HG02870 (cell line): ENCODE results near the gene FNDC3B.
A peak's percentile ranks its signal among the peaks of the same experiment; 100 is the strongest.
"Not testable (repeated sequence)": the region's sequence is repeated elsewhere in the genome, so short reads cannot be mapped to it uniquely, and the experiment has no call there.

Experiments
- ATAC-seq: cut with Tn5 transposase; IDR thresholded peaks from one replicate; pipeline ENCODE4 v1.9.1; 2021; ENCODE audit warnings: mild to moderate bottlenecking, moderate library complexity; ENCODE audit not compliant: unreplicated experiment

Gene FNDC3B

GRCh38 chr3:172090035-172090434 is 50.7 kb downstream of the FNDC3B start:
- ATAC-seq = no peak

- no peak for ATAC-seq
Observed at GRCh38 chr3:172092658-172093057, 53.3 kb downstream of the FNDC3B start.

GRCh38 chr3:172093581-172094443 is 54.4 kb downstream of the FNDC3B start:
- not testable (repeated sequence) for ATAC-seq

GRCh38 chr3:172094621-172095557 is 55.5 kb downstream of the FNDC3B start:
- peak; percentile 95 for ATAC-seq

- no peak for ATAC-seq
Observed at GRCh38 chr3:172096881-172097420, 57.6 kb downstream of the FNDC3B start.

- ATAC-seq = no peak
Observed at GRCh38 chr3:172097585-172097984, 58.2 kb downstream of the FNDC3B start.

- no peak for ATAC-seq
Observed at GRCh38 chr3:172098698-172099494, 59.5 kb downstream of the FNDC3B start.

- no peak for ATAC-seq
Observed at GRCh38 chr3:172099495-172099808, 60.1 kb downstream of the FNDC3B start.

- ATAC-seq = no peak
Observed at GRCh38 chr3:172100482-172100881, 61.1 kb downstream of the FNDC3B start.

GRCh38 chr3:172101107-172101506 is 61.7 kb downstream of the FNDC3B start:
- ATAC-seq = peak; percentile 74

- ATAC-seq = no peak
Observed at GRCh38 chr3:172102123-172102882, 62.9 kb downstream of the FNDC3B start.

GRCh38 chr3:172102883-172103310 is 63.5 kb downstream of the FNDC3B start:
- ATAC-seq = no peak

- no peak for ATAC-seq
Observed at GRCh38 chr3:172103724-172104123, 64.3 kb downstream of the FNDC3B start.

- ATAC-seq = no peak
Observed at GRCh38 chr3:172104471-172105072, 65.2 kb downstream of the FNDC3B start.

GRCh38 chr3:172106037-172106954 is 66.9 kb downstream of the FNDC3B start:
- ATAC-seq = no peak

GRCh38 chr3:172106989-172107388 is 67.6 kb downstream of the FNDC3B start:
- peak; percentile 36 for ATAC-seq

- peak; percentile 93 for ATAC-seq
Observed at GRCh38 chr3:172107403-172107802, 68.0 kb downstream of the FNDC3B start.

GRCh38 chr3:172110127-172110779 is 70.9 kb downstream of the FNDC3B start:
- ATAC-seq = no peak
